GM12878 (cell line): ENCODE measurements around the gene PATJ. TPM values are rescaled to one million over a fixed set of nuclear protein-coding genes. Genes with fewer than 3 reads are reported as not detected.

Experiments
- ATAC-seq: fragments of 200-7000 bp; cut with Tn5 transposase; 3 replicates; pipeline ENCODE4 v1.9.1; 2020; ENCODE audit warnings: mild to moderate bottlenecking, moderate library complexity
- BruUV-seq: library from RNA; stranded (reverse); fragments of 400-500 nt; replicated peaks from 2 replicates; lab custom pipeline; 2021; lab: Mats Ljungman, UMichigan
- CTCF ChIA-PET: fragments of 300-600 bp; sonication (Branson Sonifier 250); formaldehyde crosslinking; extraction: SDS; loops from one replicate; lab custom pipeline; 2021; ENCODE audit warnings: inconsistent platforms; lab: Yijun Ruan, JAX
- POLR2A ChIA-PET: fragments of 350-600 bp; formaldehyde crosslinking; extraction: SDS; loops from one replicate; lab custom pipeline; 2021; ENCODE audit warnings: inconsistent platforms; lab: Charles Lee
- RAD21 ChIA-PET: fragments of 300-600 bp; sonication (Branson Sonifier 250); formaldehyde crosslinking; loops from one replicate; lab custom pipeline; 2023; ENCODE audit warnings: antibody characterized with exemption; ENCODE audit not compliant: unreplicated experiment; lab: Charles Lee
- SMC1A ChIA-PET: fragments of 300-600 bp; sonication (Branson Sonifier 250); formaldehyde crosslinking; loops from one replicate; lab custom pipeline; 2023; ENCODE audit not compliant: unreplicated experiment, uncharacterized antibody; lab: Charles Lee
- DNase-seq: peaks from one replicate; pipeline ENCODE4 v3.0.0-alpha.2; 2011; ENCODE audit warnings: low read depth, low spot score
- FAIRE-seq: peaks from 3 replicates; lab custom pipeline; 2011; peaks lifted over from hg19 to GRCh38; lab: Jason Lieb, UNC
- H2AFZ ChIP-seq: 2 replicates; pipeline ENCODE4 v1.6.0; 2011; ENCODE audit warnings: low read depth, low read length, control low read depth; ENCODE audit not compliant: control insufficient read depth
- H3K27ac ChIP-seq: 2 replicates; pipeline ENCODE4 v1.5.1; 2011; ENCODE audit warnings: control low read depth; ENCODE audit not compliant: control insufficient read depth, insufficient read depth
- H3K27me3 ChIP-seq, 2 experiments: replicated peaks in 1 of 2; 2 replicates each; pipeline versions ENCODE4 v1.6.0 to v1.6.1; 2011; ENCODE audit warnings: low read length in 1 of 2; ENCODE audit not compliant: control insufficient read depth in 2 of 2, insufficient read depth in 2 of 2
- H3K36me3 ChIP-seq, 2 experiments: 2 replicates each; pipeline ENCODE4 v1.5.1; 2011; ENCODE audit warnings: low read length in 1 of 2; ENCODE audit not compliant: control insufficient read depth in 2 of 2, insufficient read depth in 2 of 2
- H3K4me1 ChIP-seq: 2 replicates; pipeline ENCODE4 v1.6.1; 2011; ENCODE audit warnings: mild to moderate bottlenecking, low read length, moderate library complexity, mixed read lengths; ENCODE audit not compliant: control insufficient read depth, insufficient read depth
- H3K4me2 ChIP-seq: 2 replicates; pipeline ENCODE4 v1.6.0; 2011; ENCODE audit warnings: control low read depth; ENCODE audit not compliant: control insufficient read depth, insufficient read depth
- H3K4me3 ChIP-seq: fragments of 200-600 bp; sonication (generic); 2 replicates; pipeline ENCODE4 v1.5.1; 2016
- H3K79me2 ChIP-seq: 2 replicates; pipeline ENCODE4 v1.6.0; 2011; ENCODE audit warnings: low read length; ENCODE audit not compliant: control insufficient read depth, insufficient read depth
- H3K9ac ChIP-seq: 2 replicates; pipeline ENCODE4 v1.8.0; 2011; ENCODE audit warnings: low read length, control low read depth, mixed read lengths; ENCODE audit not compliant: control insufficient read depth, insufficient read depth
- H3K9me3 ChIP-seq: replicated peaks from 3 replicates; pipeline ENCODE4 v1.5.1; 2011; ENCODE audit warnings: mild to moderate bottlenecking, low read length; ENCODE audit not compliant: control insufficient read depth, insufficient read depth
- H4K20me1 ChIP-seq: 2 replicates; pipeline ENCODE4 v1.6.0; 2011; ENCODE audit not compliant: control insufficient read depth, insufficient read depth
- FOXK2 ChIP-seq: fragments of 450-650 bp; IDR thresholded peaks from 2 replicates; pipeline ENCODE4 v1.6.1; 2017; ENCODE audit warnings: mild to moderate bottlenecking, moderate library complexity
- HDAC2 ChIP-seq: fragments of 200-600 bp; sonication (generic); IDR thresholded peaks from 2 replicates; pipeline ENCODE4 v1.6.1; 2017
- HDAC6 ChIP-seq: fragments of 200-600 bp; sonication (generic); IDR thresholded peaks from one replicate; pipeline ENCODE4 v1.8.0; 2017; ENCODE audit warnings: antibody characterized with exemption; ENCODE audit not compliant: unreplicated experiment
- JUND ChIP-seq: IDR thresholded peaks from 2 replicates; pipeline ENCODE4 v1.6.1; 2012; ENCODE audit warnings: low read depth, mild to moderate bottlenecking, low read length, improper control_type of control experiment, moderate library complexity
- MTA2 ChIP-seq: fragments of 450-650 bp; IDR thresholded peaks from 2 replicates; pipeline ENCODE4 v1.6.1; 2016; ENCODE audit warnings: low read depth, mild to moderate bottlenecking, moderate library complexity
- MXI1 ChIP-seq: fragments of 150-350 bp; IDR thresholded peaks from 2 replicates; pipeline ENCODE4 v1.6.1; 2011; ENCODE audit warnings: low read depth, mild to moderate bottlenecking, inconsistent platforms, low read length, improper control_type of control experiment
- NFXL1 ChIP-seq: fragments of 450-650 bp; IDR thresholded peaks from 2 replicates; pipeline ENCODE4 v1.6.1; 2017; ENCODE audit warnings: antibody characterized with exemption, mild to moderate bottlenecking, borderline replicate concordance
- NR2C2 ChIP-seq: IDR thresholded peaks from 2 replicates; pipeline ENCODE4 v1.6.1; 2011; ENCODE audit warnings: borderline replicate concordance, low read depth; ENCODE audit not compliant: control insufficient read depth, insufficient read length
- PAX8 ChIP-seq: fragments of 450-650 bp; IDR thresholded peaks from 2 replicates; pipeline ENCODE4 v1.6.1; 2017; ENCODE audit warnings: mild to moderate bottlenecking, moderate library complexity
- PML ChIP-seq: IDR thresholded peaks from 2 replicates; pipeline ENCODE4 v1.6.1; 2012; ENCODE audit warnings: low read length, inconsistent platforms
- POLR2AphosphoS2 ChIP-seq: IDR thresholded peaks from 2 replicates; pipeline ENCODE4 v1.6.1; 2011; ENCODE audit warnings: low read depth, mild to moderate bottlenecking, low read length, improper control_type of control experiment, moderate library complexity
- SIN3A ChIP-seq: IDR thresholded peaks from 2 replicates; pipeline ENCODE4 v1.6.1; 2012; ENCODE audit warnings: low read depth, low read length, improper control_type of control experiment
- SMC3 ChIP-seq: IDR thresholded peaks from 2 replicates; pipeline ENCODE4 v1.6.1; 2011; ENCODE audit warnings: low read length, improper control_type of control experiment, borderline replicate concordance
- STAT1 ChIP-seq: fragments of 450-650 bp; conservative IDR thresholded peaks from 2 replicates; pipeline ENCODE4 v1.6.1; 2014; ENCODE audit warnings: antibody characterized with exemption, mild to moderate bottlenecking
- YY1 ChIP-seq: IDR thresholded peaks from 2 replicates; pipeline ENCODE4 v1.6.1; 2011; ENCODE audit warnings: low read depth, mild to moderate bottlenecking, low read length
- ZNF274 ChIP-seq: IDR thresholded peaks from one replicate; pipeline ENCODE4 v1.8.0; 2011; ENCODE audit not compliant: insufficient read length, insufficient read depth
- WGBS: methylation state at CpG from one replicate; pipeline ENCODE4 v1.1.6; 2016; ENCODE audit warnings: low lambda C conversion rate; ENCODE audit not compliant: insufficient replicate concordance, insufficient coverage; ENCODE audit errors: missing lambda C conversion rate; 5-methylcytosine and 5-hydroxymethylcytosine counted together
- in situ Hi-C: fragments of 300-500 bp; cut with MboI; formaldehyde crosslinking; loops from 9 replicates; pipeline ENCODE4 v1.14.3; 2018; ENCODE audit warnings: mixed read lengths
- intact Hi-C: fragments of 100-400 bp; cut with micrococcal nuclease; formaldehyde crosslinking; loops from one replicate; pipeline ENCODE4 v1.14.2; 2022; ENCODE audit not compliant: unreplicated experiment
- polyA plus RNA-seq, 11 experiments: library from polyadenylated mRNA; depleted of rRNA in 4 of 11; unstranded in 6 of 11; stranded (reverse) in 5 of 11; fragments of >200 nt; fragmentation: Nextera tagmentation in 4 of 11; fragmentation: Illumina TruSeq in 1 of 11; extraction: Ambion mirVana in 4 of 11; extraction: Trizol in 1 of 11; gene quantifications; 1 replicate in 1 of 11; 2 replicates in 10 of 11; pipeline versions ENCODE4 v1.2.1 to v1.2.3, GENCODE V29; 2011 to 2016; ENCODE audit warnings: inconsistent platforms in 2 of 11, missing spikeins in 2 of 11, low read depth in 1 of 11
- total RNA-seq, 4 experiments: library from RNA; depleted of rRNA in 3 of 4; stranded (reverse); fragments of >200 nt in 3 of 4; fragmentation: Illumina TruSeq in 1 of 4; extraction: Trizol in 1 of 4; gene quantifications; 2 replicates each; pipeline versions ENCODE4 v1.2.1 to v1.2.3, GENCODE V29; 2013 to 2021
- TF ChIP-seq, protein P1 (sequence below): fragments of 450-650 bp; IDR thresholded peaks from 2 replicates; pipeline ENCODE4 v1.6.1; 2016; ENCODE audit warnings: mild to moderate bottlenecking
- TF ChIP-seq, protein P2 (sequence below): IDR thresholded peaks from 2 replicates; pipeline ENCODE4 v1.6.1; 2011; ENCODE audit warnings: borderline replicate concordance, low read depth, mild to moderate bottlenecking, moderate library complexity, mixed read lengths, low read length; ENCODE audit not compliant: insufficient read depth; ENCODE audit errors: extremely low read length
- TF ChIP-seq, protein P3 (sequence below): IDR thresholded peaks from 2 replicates; pipeline ENCODE4 v1.6.1; 2012; ENCODE audit warnings: low read depth, low read length, improper control_type of control experiment
- TF ChIP-seq, protein P4 (sequence below): IDR thresholded peaks from 2 replicates; pipeline ENCODE4 v1.6.1; 2012; ENCODE audit warnings: low read depth, low read length, improper control_type of control experiment

The PATJ gene
- total and polyA plus RNA-seq, 10 of the 15 experiments (the other 5 are each of a cell fraction or from before 2014, with no cell fraction given): 2.8 to 13.9 (median 6.9) TPM

DNA sequence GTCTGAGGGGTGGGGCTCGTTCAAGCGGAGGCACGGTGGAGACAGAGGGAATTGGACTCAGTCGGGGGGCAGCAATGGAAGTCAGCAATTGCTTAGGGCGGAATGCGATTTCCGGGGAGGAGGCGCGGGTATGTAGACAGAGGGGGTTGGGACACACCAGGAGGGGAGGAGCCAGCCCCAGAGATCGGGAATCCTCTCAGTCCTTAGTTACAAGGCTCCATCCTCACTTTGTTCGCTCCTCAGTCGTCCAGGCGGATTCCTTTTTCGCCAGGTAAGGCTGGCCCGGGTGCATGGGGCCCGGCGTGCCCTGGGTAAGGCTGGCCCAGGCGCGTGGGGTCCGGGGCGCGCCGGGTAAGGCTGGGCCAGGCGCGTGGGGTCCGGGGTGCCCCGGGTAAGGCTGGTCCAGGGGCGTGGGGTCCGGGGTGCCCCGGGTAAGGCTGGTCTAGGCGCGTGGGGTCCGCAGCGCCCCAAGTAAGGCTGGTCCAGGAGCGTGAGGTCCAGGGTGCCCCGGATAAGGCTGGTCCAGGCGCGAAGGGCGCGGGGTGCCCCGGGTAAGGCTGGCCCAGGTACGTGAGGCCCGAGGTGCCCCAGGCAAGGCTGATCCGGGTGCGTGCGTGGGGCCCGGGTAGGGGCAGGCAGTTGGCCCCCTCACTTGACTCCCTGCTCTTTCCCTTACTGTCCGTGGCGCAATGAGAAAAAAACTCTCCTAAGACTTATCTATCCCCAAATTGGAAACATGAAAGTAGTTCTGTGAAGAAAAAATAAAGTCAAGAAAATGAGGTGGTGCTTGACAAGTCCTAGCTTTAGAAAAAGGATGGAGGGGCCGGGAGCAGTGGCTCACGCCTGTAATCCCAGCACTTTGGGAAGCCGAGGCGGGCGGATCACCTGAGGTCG is 452.6 kb downstream of the PATJ start, which contains the start of gene L1TD1 (continued):
- TF ChIP-seq FOXK2 (no peak), MXI1 (no peak), STAT1 (no peak), JUND (no peak), SMC3 (no peak), ZNF274 (no peak)
- TF ChIP-seq, protein P1, sequence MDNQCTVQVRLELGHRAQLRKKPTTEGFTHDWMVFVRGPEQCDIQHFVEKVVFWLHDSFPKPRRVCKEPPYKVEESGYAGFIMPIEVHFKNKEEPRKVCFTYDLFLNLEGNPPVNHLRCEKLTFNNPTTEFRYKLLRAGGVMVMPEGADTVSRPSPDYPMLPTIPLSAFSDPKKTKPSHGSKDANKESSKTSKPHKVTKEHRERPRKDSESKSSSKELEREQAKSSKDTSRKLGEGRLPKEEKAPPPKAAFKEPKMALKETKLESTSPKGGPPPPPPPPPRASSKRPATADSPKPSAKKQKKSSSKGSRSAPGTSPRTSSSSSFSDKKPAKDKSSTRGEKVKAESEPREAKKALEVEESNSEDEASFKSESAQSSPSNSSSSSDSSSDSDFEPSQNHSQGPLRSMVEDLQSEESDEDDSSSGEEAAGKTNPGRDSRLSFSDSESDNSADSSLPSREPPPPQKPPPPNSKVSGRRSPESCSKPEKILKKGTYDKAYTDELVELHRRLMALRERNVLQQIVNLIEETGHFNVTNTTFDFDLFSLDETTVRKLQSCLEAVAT: no peak

DNA sequence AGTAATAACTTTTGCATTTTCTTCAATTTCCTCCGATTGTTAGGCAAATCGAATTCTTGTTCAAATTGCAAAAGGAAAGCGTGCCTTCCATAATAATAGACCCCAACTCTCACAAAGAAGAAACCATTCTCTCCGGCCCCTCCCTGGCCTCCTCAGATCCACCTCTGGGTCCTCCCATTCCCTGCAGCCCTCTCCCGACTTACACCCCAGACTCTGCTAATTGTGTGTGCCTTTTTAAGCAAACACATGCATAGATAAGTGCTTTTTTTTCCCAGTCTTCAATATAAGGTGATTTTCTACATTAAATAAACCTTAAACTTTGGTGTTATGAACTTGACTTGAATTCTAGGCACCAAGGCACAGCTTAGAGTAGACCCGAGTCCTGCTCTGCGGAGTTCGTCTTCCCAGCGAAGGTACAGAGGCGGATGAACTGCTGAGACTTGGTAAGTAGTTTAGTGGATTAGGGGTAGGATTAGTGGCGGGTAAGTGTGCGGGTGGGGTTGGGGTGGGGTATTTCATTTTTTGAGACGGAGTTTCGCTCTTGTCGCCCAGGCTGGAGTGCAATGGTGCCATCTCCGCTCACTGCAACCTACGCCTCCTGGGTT is 453.9 kb downstream of the PATJ start:
- SMC1A ChIA-PET: no interaction called here
- RAD21 ChIA-PET: no interaction called here
- no peak for FAIRE-seq
- CTCF ChIA-PET: no interaction called here
- no TSS peak for BruUV-seq
- WGBS: 83% methylated on average over 15 of the region's 17 CpGs
- Histone ChIP-seq H2AFZ (no peak overlapping the region), H3K36me3 (no peaks in the 10 kb centered on the region), H3K27ac (no peak overlapping the region)
- TF ChIP-seq YY1 (no peak), MTA2 (no peak), PAX8 (no peak), HDAC2 (no peak), HDAC6 (no peak), POLR2AphosphoS2 (no peak), STAT1 (no peak), SMC3 (no peak), NFXL1 (no peak), SIN3A (no peak), PML (no peak), NR2C2 (no peak)
- TF ChIP-seq, protein P2, sequence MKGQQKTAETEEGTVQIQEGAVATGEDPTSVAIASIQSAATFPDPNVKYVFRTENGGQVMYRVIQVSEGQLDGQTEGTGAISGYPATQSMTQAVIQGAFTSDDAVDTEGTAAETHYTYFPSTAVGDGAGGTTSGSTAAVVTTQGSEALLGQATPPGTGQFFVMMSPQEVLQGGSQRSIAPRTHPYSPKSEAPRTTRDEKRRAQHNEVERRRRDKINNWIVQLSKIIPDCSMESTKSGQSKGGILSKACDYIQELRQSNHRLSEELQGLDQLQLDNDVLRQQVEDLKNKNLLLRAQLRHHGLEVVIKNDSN: no peak
- TF ChIP-seq, protein P3, sequence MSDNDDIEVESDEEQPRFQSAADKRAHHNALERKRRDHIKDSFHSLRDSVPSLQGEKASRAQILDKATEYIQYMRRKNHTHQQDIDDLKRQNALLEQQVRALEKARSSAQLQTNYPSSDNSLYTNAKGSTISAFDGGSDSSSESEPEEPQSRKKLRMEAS: no peak
- TF ChIP-seq, protein P4, sequence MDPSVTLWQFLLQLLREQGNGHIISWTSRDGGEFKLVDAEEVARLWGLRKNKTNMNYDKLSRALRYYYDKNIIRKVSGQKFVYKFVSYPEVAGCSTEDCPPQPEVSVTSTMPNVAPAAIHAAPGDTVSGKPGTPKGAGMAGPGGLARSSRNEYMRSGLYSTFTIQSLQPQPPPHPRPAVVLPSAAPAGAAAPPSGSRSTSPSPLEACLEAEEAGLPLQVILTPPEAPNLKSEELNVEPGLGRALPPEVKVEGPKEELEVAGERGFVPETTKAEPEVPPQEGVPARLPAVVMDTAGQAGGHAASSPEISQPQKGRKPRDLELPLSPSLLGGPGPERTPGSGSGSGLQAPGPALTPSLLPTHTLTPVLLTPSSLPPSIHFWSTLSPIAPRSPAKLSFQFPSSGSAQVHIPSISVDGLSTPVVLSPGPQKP: no peak
- TF ChIP-seq, all 136 proteins: peak for 0
- in situ Hi-C loops (no loop called here), intact Hi-C loops (no loop called here)
- no peak overlapping the region for H3K4me2 ChIP-seq
- no peaks in the 10 kb centered on the region; a peak in 1 of 4 replicates for H3K27me3 ChIP-seq
- H3K9me3 ChIP-seq: no peaks in the 10 kb centered on the region; the same call in 2 of the 3 replicates
- DNase-seq (no peak), ATAC-seq (no peak)
- no peaks in the 10 kb centered on the region for H3K4me1 ChIP-seq
- H3K9ac ChIP-seq: no peak overlapping the region
- no peaks in the 10 kb centered on the region for H3K79me2 ChIP-seq
- no peaks in the 10 kb centered on the region for H4K20me1 ChIP-seq
- H3K4me3 ChIP-seq: no peak overlapping the region
- POLR2A ChIA-PET: no interaction called here
